ENCODE results near the gene TIMM44. TPM values are rescaled to one million over a fixed set of nuclear protein-coding genes. Genes with fewer than 3 reads are reported as not detected.

TIMM44 gene
- total RNA-seq, 4 donors from 2014 or later = 61.6 to 111 (median 98.5) TPM

GRCh38 chr19:7968796-7969554 is 25.5 kb upstream of the TIMM44 start:
- peaks cover 0 to 11% (median under 1%) of the 10 kb centered on the region in 4 donors for H3K4me1 ChIP-seq
- no peaks in the 10 kb centered on the region for H3K9me3 ChIP-seq
- TF ChIP-seq CTCF (IDR thresholded peaks at IDR 0.05) (no peak), EP300 (IDR thresholded peaks at IDR 0.05) (no peak), POLR2A (IDR thresholded peaks at IDR 0.05; ENCODE audit: low read depth) (no peak), POLR2AphosphoS5 (IDR thresholded peaks at IDR 0.05) (no peak)
- no peaks in the 10 kb centered on the region for H3K27me3 ChIP-seq
- no peak overlapping the region for H3K27ac ChIP-seq (replicated peaks in 1 of 4)
- DNase-seq (ENCODE audit: extremely low spot score) = no peak
- peaks cover 36 to 100% (median 96%) of the 10 kb centered on the region in 4 donors for H3K36me3 ChIP-seq
- no peak overlapping the region for H3K4me3 ChIP-seq
- 91% methylated on average over 19 of the region's 20 CpGs for WGBS
- intact Hi-C loops (cut with DNase I) = no loop called here

- Histone ChIP-seq H3K4me3 (no peak overlapping the region), H3K36me3 (peaks cover 36 to 100% (median 96%) of the 10 kb centered on the region in 4 donors), H3K27ac (replicated peaks in 1 of 4) (no peak overlapping the region), H3K27me3 (no peaks in the 10 kb centered on the region), H3K4me1 (peaks cover 0 to 11% (median 0%) of the 10 kb centered on the region in 4 donors), H3K9me3 (no peaks in the 10 kb centered on the region)
- intact Hi-C loops (cut with DNase I) = no loop called here
- WGBS = 87% methylated on average over 12 of the region's 15 CpGs
- TF ChIP-seq EP300 (IDR thresholded peaks at IDR 0.05) = no peak
- no peak for TF ChIP-seq POLR2AphosphoS5 (IDR thresholded peaks at IDR 0.05)
- TF ChIP-seq POLR2A (IDR thresholded peaks at IDR 0.05; ENCODE audit: low read depth) = no peak
- no peak for TF ChIP-seq CTCF (IDR thresholded peaks at IDR 0.05)
- DNase-seq (ENCODE audit: extremely low spot score) = no peak
These were observed 24.7 kb upstream of the TIMM44 start for GRCh38 chr19:7968008-7968795.

GRCh38 chr19:7965921-7966665 is 22.6 kb upstream of the TIMM44 start:
- 89% methylated on average over 12 of the region's 12 CpGs for WGBS
- Histone ChIP-seq H3K36me3 (peaks cover 40 to 100% (median 92%) of the 10 kb centered on the region in 4 donors), H3K4me1 (peaks cover 0 to 4% (median 0%) of the 10 kb centered on the region in 4 donors), H3K27me3 (no peaks in the 10 kb centered on the region), H3K4me3 (no peak overlapping the region), H3K9me3 (no peaks in the 10 kb centered on the region), H3K27ac (replicated peaks in 1 of 4) (no peak overlapping the region)
- intact Hi-C loops (cut with DNase I) = no loop called here
- no peak for DNase-seq (ENCODE audit: extremely low spot score)
- TF ChIP-seq POLR2A (IDR thresholded peaks at IDR 0.05; ENCODE audit: low read depth) (no peak), EP300 (IDR thresholded peaks at IDR 0.05) (no peak), CTCF (IDR thresholded peaks at IDR 0.05) (no peak), POLR2AphosphoS5 (IDR thresholded peaks at IDR 0.05) (no peak)

GRCh38 chr19:7965259-7965841 is 21.9 kb upstream of the TIMM44 start:
- H3K27ac ChIP-seq (replicated peaks in 1 of 4) = no peak overlapping the region
- H3K36me3 ChIP-seq = peaks cover 42 to 98% (median 91%) of the 10 kb centered on the region in 4 donors
- TF ChIP-seq CTCF (IDR thresholded peaks at IDR 0.05) = no peak
- TF ChIP-seq POLR2A (IDR thresholded peaks at IDR 0.05; ENCODE audit: low read depth) = no peak
- TF ChIP-seq POLR2AphosphoS5 (IDR thresholded peaks at IDR 0.05) = no peak
- TF ChIP-seq EP300 (IDR thresholded peaks at IDR 0.05) = no peak
- DNase-seq (ENCODE audit: extremely low spot score) = no peak
- H3K4me3 ChIP-seq = no peak overlapping the region
- H3K9me3 ChIP-seq = no peaks in the 10 kb centered on the region
- intact Hi-C loops (cut with DNase I) = no loop called here
- H3K4me1 ChIP-seq = no peaks in the 10 kb centered on the region
- 89% methylated on average over 12 of the region's 12 CpGs for WGBS
- no peaks in the 10 kb centered on the region for H3K27me3 ChIP-seq

All from esophagus muscularis mucosa (tissue), 4 donors.